ENCODE data around the gene NSMCE1.

DNA sequence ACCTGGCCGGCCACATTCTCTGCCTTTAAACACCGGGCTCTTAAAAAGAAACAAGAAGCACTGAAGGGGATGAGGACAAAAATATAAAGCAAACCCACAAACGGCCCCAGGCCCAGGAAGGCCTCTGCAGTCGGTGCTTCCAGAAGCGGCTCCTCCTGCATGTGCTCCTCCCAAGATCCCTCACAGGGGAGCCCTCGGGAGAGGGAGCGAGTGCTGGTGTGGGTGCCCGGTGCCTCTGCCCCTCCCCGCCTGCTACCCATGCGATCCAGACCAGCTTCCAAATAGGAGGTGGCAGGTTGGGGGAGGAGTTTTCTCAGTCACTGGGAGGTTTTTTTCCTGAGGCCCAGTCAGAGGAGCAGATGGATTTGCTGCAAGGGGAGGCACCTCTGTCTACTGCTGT, 49.4 kb downstream of the NSMCE1 start:
- TF ChIP-seq CTCF (IDR thresholded peaks at IDR 0.05) (no peak), POLR2A (IDR thresholded peaks at IDR 0.05) (no peak)
